Spinal cord (tissue), 10 donors: ENCODE results near the gene CFAP20DC. TPM values are rescaled to one million over a fixed set of nuclear protein-coding genes. Genes with fewer than 3 reads are reported as not detected.

Experiments
- DNase-seq, 6 donors: peaks; one replicate each; pipeline versions ENCODE4 v3.0.0 to v3.0.0-alpha.2; 2013 to 2015; ENCODE audit warnings: low spot score in 6 of 6, low read depth in 4 of 6
- H3K27ac ChIP-seq: one replicate; pipeline ENCODE4 v1.5.1; 2013; ENCODE audit warnings: low read depth, low read length, control low read depth
- H3K27me3 ChIP-seq: one replicate; pipeline ENCODE4 v1.6.1; 2013; ENCODE audit warnings: low read length; ENCODE audit not compliant: control insufficient read depth, insufficient read depth
- H3K36me3 ChIP-seq: one replicate; pipeline ENCODE4 v1.6.1; 2013; ENCODE audit warnings: low read length; ENCODE audit not compliant: control insufficient read depth, insufficient read depth
- H3K4me1 ChIP-seq: one replicate; pipeline ENCODE4 v1.6.1; 2013; ENCODE audit warnings: low read length; ENCODE audit not compliant: control insufficient read depth, insufficient read depth
- H3K4me3 ChIP-seq: one replicate; pipeline ENCODE4 v1.5.1; 2013; ENCODE audit warnings: low read depth, low read length, control low read depth
- H3K9me3 ChIP-seq: one replicate; pipeline ENCODE4 v1.6.1; 2013; ENCODE audit warnings: low read length; ENCODE audit not compliant: control insufficient read depth, insufficient read depth
- WGBS: methylation state at CpG from one replicate; pipeline ENCODE4 v1.1.5; 2013; ENCODE audit warnings: missing lambda C conversion rate; ENCODE audit not compliant: insufficient coverage; 5-methylcytosine and 5-hydroxymethylcytosine counted together
- polyA plus RNA-seq, 2 donors: library from polyadenylated mRNA; unstranded; fragments of 120-200 nt; gene quantifications; one replicate each; pipeline ENCODE4 v1.2.1, GENCODE V29; 2013; ENCODE audit not compliant: insufficient read length in 2 of 2
- total RNA-seq, 2 donors: library from RNA; depleted of rRNA in 1 of 2; stranded (reverse); fragments of 120-200 nt in 1 of 2; fragments of >200 nt in 1 of 2; gene quantifications; one replicate each; pipeline versions ENCODE4 v1.2.3 to v1.2.4, GENCODE V29; 2013 to 2014
- donor health status: healthy.

Gene CFAP20DC
- total and polyA plus RNA-seq, 4 donors, result 1.6 to 2.8 (median 1.7) TPM

GRCh38 chr3:58784425-58784824, 265.4 kb downstream of the CFAP20DC start:
- no peaks in the 10 kb centered on the region for H3K4me1 ChIP-seq
- no peaks in the 10 kb centered on the region for H3K27me3 ChIP-seq
- no CpG with 5 or more reads among the region's 4 CpGs for WGBS
- peaks cover 6% of the 10 kb centered on the region for H3K9me3 ChIP-seq
- H3K36me3 ChIP-seq, result no peaks in the 10 kb centered on the region
- no peak for DNase-seq
- no peak overlapping the region for H3K4me3 ChIP-seq
- H3K27ac ChIP-seq, result no peak overlapping the region

GRCh38 chr3:58783845-58784244, 266.0 kb downstream of the CFAP20DC start:
- H3K9me3 ChIP-seq, result peaks cover 6% of the 10 kb centered on the region
- WGBS, result 100% methylated on average over 1 of the region's 2 CpGs
- H3K36me3 ChIP-seq, result no peaks in the 10 kb centered on the region
- no peak overlapping the region for H3K27ac ChIP-seq
- H3K27me3 ChIP-seq, result no peaks in the 10 kb centered on the region
- H3K4me1 ChIP-seq, result no peaks in the 10 kb centered on the region
- H3K4me3 ChIP-seq, result no peak overlapping the region
- no peak for DNase-seq

DNA sequence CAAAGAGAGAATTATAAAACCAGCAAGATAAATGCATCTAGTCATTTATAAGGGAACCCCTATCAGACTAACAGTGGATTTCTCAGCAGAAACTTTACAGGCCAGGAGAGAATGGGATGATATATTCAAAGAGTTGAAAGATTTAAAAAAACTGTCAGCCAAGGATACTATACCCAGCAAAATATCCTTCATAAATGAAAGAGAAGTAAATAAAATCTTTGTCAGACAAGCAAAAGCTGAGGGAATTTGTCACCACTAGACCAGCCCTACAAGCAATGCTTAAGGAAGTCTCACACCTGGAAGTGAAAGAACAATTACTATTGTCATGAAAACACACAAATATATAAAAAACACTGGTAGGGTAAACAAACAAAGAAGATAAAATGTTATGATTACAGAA, 269.9 kb downstream of the CFAP20DC start:
- Histone ChIP-seq H3K27me3 (no peaks in the 10 kb centered on the region), H3K36me3 (no peaks in the 10 kb centered on the region), H3K27ac (no peak overlapping the region), H3K4me1 (no peaks in the 10 kb centered on the region), H3K4me3 (no peak overlapping the region), H3K9me3 (peaks cover 6% of the 10 kb centered on the region)
- DNase-seq, result no peak

- H3K36me3 ChIP-seq, result no peaks in the 10 kb centered on the region
- H3K9me3 ChIP-seq, result no peaks in the 10 kb centered on the region
- H3K27me3 ChIP-seq, result no peaks in the 10 kb centered on the region
- no peak for DNase-seq
- H3K4me3 ChIP-seq, result no peak overlapping the region
- no peaks in the 10 kb centered on the region for H3K4me1 ChIP-seq
- no peak overlapping the region for H3K27ac ChIP-seq
- WGBS, result no CpG with 5 or more reads among the region's 2 CpGs
These were observed 273.6 kb downstream of the CFAP20DC start for GRCh38 chr3:58776231-58776630.

DNA sequence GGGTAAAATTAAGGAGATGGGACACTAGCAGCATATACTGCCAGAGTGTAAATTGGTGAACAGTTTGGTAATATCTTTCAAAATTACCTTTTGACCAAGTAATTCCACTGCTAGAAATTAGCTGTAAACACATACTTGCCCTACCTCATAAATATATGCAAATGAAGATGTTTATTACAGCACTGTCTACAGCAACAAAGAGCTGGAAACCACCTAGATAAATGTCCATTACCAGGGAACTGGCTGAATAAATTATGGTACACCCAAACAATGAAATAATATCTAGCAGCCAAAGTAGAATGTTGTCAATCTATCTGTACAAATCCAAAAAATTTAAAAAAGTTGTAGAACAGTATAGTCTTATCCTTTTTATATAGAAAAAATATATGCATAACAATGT, 277.4 kb downstream of the CFAP20DC start:
- Histone ChIP-seq H3K4me1 (no peaks in the 10 kb centered on the region), H3K9me3 (no peaks in the 10 kb centered on the region), H3K27me3 (no peaks in the 10 kb centered on the region), H3K4me3 (no peak overlapping the region), H3K36me3 (no peaks in the 10 kb centered on the region), H3K27ac (no peak overlapping the region)
- DNase-seq, result no peak

DNA sequence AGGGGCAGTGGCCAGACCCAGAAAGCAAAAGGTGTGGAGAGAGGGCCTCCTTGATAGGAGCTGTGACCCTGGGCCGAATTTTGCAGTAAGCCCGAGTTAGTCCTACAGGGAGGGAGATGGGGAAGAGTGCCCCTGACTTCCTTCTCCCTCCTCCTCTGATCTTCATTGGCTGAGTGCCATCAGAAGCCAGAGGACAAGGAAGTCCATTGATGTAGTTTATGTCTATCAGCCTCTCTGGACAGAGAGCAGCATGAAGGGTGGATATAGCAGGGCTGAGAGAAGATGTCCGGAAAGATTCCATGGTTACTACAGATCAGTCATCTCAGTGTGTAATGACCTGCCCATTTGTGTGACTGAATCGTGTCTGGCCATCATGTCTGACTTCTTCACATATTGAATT, 280.8 kb downstream of the CFAP20DC start:
- peak in 1 of 6 donors; percentile 3 for DNase-seq
- Histone ChIP-seq H3K36me3 (no peaks in the 10 kb centered on the region), H3K27me3 (no peaks in the 10 kb centered on the region), H3K9me3 (no peaks in the 10 kb centered on the region), H3K4me1 (no peaks in the 10 kb centered on the region), H3K27ac (no peak overlapping the region), H3K4me3 (no peak overlapping the region)
- 80% methylated on average over 1 of the region's 4 CpGs for WGBS

GRCh38 chr3:58766587-58767282, 283.1 kb downstream of the CFAP20DC start:
- Histone ChIP-seq H3K4me1 (no peaks in the 10 kb centered on the region), H3K9me3 (no peaks in the 10 kb centered on the region), H3K27ac (no peak overlapping the region), H3K36me3 (no peaks in the 10 kb centered on the region), H3K27me3 (no peaks in the 10 kb centered on the region), H3K4me3 (no peak overlapping the region)
- DNase-seq, result no peak
- 83% methylated on average over 8 of the region's 9 CpGs for WGBS

DNA sequence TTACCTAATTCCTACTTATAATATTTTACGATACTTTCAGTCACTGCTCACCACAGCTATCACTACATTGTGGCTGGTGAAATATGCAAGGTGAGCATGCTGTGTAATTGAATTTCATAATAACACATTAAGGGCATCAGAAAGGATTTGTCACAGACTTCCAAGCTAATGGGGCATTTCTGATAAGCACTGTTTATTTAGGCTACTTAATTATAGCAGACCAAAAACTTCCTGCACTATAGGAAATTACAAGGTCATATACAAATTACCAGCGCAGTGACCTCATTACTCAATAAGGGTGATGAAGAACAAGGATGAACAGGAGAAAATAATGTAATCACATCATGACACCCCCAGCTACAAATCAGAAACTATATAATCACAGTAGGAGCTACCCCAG, 294.7 kb downstream of the CFAP20DC start:
- Histone ChIP-seq H3K27me3 (no peaks in the 10 kb centered on the region), H3K4me1 (no peaks in the 10 kb centered on the region), H3K36me3 (no peaks in the 10 kb centered on the region), H3K4me3 (no peak overlapping the region), H3K27ac (no peak overlapping the region), H3K9me3 (no peaks in the 10 kb centered on the region)
- WGBS, result no CpG with 5 or more reads among the region's 2 CpGs
- DNase-seq, result peak in 1 of 6 donors; percentile 29

- Histone ChIP-seq H3K9me3 (no peaks in the 10 kb centered on the region), H3K27me3 (no peaks in the 10 kb centered on the region), H3K36me3 (no peaks in the 10 kb centered on the region), H3K27ac (no peak overlapping the region), H3K4me1 (no peaks in the 10 kb centered on the region), H3K4me3 (no peak overlapping the region)
- WGBS, result no CpG with 5 or more reads among the region's 4 CpGs
- DNase-seq, result no peak
These were observed 295.8 kb downstream of the CFAP20DC start for GRCh38 chr3:58754074-58754473.

DNA sequence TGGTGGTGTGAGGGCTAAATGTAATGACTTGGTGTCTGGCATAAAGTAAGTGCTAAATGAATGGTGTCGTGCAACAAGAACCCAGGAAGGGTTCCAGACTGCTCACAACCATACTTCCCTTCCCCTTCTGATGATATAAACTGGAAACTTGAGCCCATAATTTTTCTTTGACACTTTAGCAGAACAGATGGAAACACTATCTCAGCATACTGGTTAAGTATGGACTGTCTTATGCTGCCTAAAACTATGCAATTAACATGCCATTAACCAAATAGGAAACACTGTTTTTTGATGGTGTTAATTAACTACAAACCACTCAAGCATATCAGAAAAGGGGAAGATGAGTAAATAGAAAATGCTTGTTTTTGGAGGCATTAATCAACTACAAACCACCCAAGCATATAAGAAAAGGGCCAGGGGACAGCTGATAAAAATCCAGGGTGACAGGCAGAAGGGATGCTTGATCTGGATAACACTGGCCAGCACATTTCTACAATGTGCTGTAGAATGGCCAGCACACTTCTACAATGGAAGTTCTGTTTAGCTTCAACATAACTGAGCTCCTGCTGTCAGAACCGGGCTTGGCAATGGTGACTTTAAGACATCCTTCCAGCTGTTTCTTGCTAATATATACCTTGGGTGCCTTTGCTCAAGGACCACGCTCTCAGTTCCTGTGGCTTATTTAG, 297.8 kb downstream of the CFAP20DC start:
- Histone ChIP-seq H3K27me3 (no peaks in the 10 kb centered on the region), H3K4me3 (no peak overlapping the region), H3K27ac (no peak overlapping the region), H3K36me3 (no peaks in the 10 kb centered on the region), H3K4me1 (no peaks in the 10 kb centered on the region), H3K9me3 (no peaks in the 10 kb centered on the region)
- WGBS, result 86% methylated on average over 2 of the region's 3 CpGs
- DNase-seq, result peak in 1 of 6 donors; percentile 65
